Lower lobe of right lung (tissue), 2 donors: ENCODE data around the gene ATP7A. TPM values are rescaled to one million over a fixed set of nuclear protein-coding genes. Genes with fewer than 3 reads are reported as not detected.

Experiments
- ATAC-seq, 2 donors: fragments of 200-7000 bp; cut with Tn5 transposase; one replicate each; pipeline ENCODE4 v1.9.1; 2020 to 2022; ENCODE audit warnings: mild to moderate bottlenecking in 2 of 2, moderate library complexity in 2 of 2
- DNase-seq: peaks from one replicate; pipeline ENCODE4 v3.0.0-alpha.2; 2020
- H3K27ac ChIP-seq: fragments of 200-600 bp; one replicate; pipeline ENCODE4 v1.8.0; 2022
- H3K27me3 ChIP-seq: fragments of 200-600 bp; one replicate; pipeline ENCODE4 v1.8.0; 2022; ENCODE audit warnings: low read depth
- H3K36me3 ChIP-seq: fragments of 200-600 bp; one replicate; pipeline ENCODE4 v1.8.0; 2022; ENCODE audit warnings: mild to moderate bottlenecking
- H3K4me1 ChIP-seq: fragments of 200-600 bp; one replicate; pipeline ENCODE4 v1.8.0; 2022
- H3K4me3 ChIP-seq: fragments of 200-600 bp; one replicate; pipeline ENCODE4 v1.8.0; 2022; ENCODE audit warnings: mild to moderate bottlenecking
- H3K9me3 ChIP-seq: fragments of 200-600 bp; one replicate; pipeline ENCODE4 v1.8.0; 2022
- CTCF ChIP-seq: fragments of 200-600 bp; IDR thresholded peaks from one replicate; pipeline ENCODE4 v1.8.0; 2022; ENCODE audit warnings: antibody characterized with exemption, mild to moderate bottlenecking
- intact Hi-C: fragments of 100-400 bp; cut with DNase I; formaldehyde crosslinking; loops from one replicate; pipeline ENCODE4 v1.11.0; 2022
- total RNA-seq: library from RNA; stranded (reverse); fragmentation: NEBNext Ultra II Directional; extraction: Animal tissue kit (Norgen Biotek cat#: 25700); gene quantifications from one replicate; pipeline ENCODE4 v1.2.1, GENCODE V29; 2021
- donor health status: DM: no; HTN: yes; CAD: no; lungs with severe emphysema.

ATP7A gene
- total RNA-seq, 1 donor from 2014 or later: 17.8 TPM

GRCh38 chrX:77894921-77895886, 15.3 kb upstream of the ATP7A start, which contains the start of gene MAGT1:
TSS of gene MAGT1 (minus strand) at chrX:77895435. CDS start at chrX:77895410, 25 bp downstream.
- no peak for TF ChIP-seq CTCF
- Histone ChIP-seq H3K36me3 (no peaks in the 10 kb centered on the region), H3K27ac (peak within 1 kb of the TSS; percentile 93), H3K27me3 (no peaks in the 10 kb centered on the region), H3K4me1 (no peaks in the 10 kb centered on the region), H3K9me3 (no peaks in the 10 kb centered on the region), H3K4me3 (peak within 1 kb of the TSS; percentile 70)
- peak; percentile 96 to 98 for ATAC-seq
- intact Hi-C loops: no loop called here
- peak; percentile 93 for DNase-seq

GRCh38 chrX:77899081-77899828, 11.2 kb upstream of the ATP7A start, which contains the start of gene COX7B:
TSS of gene COX7B (plus strand) at chrX:77899468. CDS start at chrX:77899554, 86 bp downstream.
- Histone ChIP-seq H3K9me3 (no peaks in the 10 kb centered on the region), H3K36me3 (peaks cover 20% of the 10 kb centered on the region), H3K4me1 (peaks cover 20% of the 10 kb centered on the region), H3K4me3 (peak within 1 kb of the TSS; percentile 65), H3K27ac (peak within 1 kb of the TSS; percentile 81), H3K27me3 (no peaks in the 10 kb centered on the region)
- DNase-seq (peak; percentile 45), ATAC-seq (peak; percentile 86 to 91)
- TF ChIP-seq CTCF: peak; percentile 38
- intact Hi-C loops: no loop called here

- Histone ChIP-seq H3K4me3 (peak overlapping the region; percentile 65), H3K4me1 (peaks cover 20% of the 10 kb centered on the region), H3K36me3 (peaks cover 30% of the 10 kb centered on the region), H3K27me3 (no peaks in the 10 kb centered on the region), H3K27ac (peak overlapping the region; percentile 81), H3K9me3 (no peaks in the 10 kb centered on the region)
- intact Hi-C loops: no loop called here
- no peak for TF ChIP-seq CTCF
- no peak for ATAC-seq
- DNase-seq: no peak
These were observed 9.8 kb upstream of the ATP7A start for GRCh38 chrX:77900688-77901087.

GRCh38 chrX:77901506-77901905, 9.0 kb upstream of the ATP7A start:
- DNase-seq (no peak), ATAC-seq (no peak)
- intact Hi-C loops: no loop called here
- Histone ChIP-seq H3K4me3 (no peak overlapping the region), H3K36me3 (peaks cover 37% of the 10 kb centered on the region), H3K27me3 (no peaks in the 10 kb centered on the region), H3K4me1 (peaks cover 20% of the 10 kb centered on the region), H3K9me3 (no peaks in the 10 kb centered on the region), H3K27ac (no peak overlapping the region)
- no peak for TF ChIP-seq CTCF

DNA sequence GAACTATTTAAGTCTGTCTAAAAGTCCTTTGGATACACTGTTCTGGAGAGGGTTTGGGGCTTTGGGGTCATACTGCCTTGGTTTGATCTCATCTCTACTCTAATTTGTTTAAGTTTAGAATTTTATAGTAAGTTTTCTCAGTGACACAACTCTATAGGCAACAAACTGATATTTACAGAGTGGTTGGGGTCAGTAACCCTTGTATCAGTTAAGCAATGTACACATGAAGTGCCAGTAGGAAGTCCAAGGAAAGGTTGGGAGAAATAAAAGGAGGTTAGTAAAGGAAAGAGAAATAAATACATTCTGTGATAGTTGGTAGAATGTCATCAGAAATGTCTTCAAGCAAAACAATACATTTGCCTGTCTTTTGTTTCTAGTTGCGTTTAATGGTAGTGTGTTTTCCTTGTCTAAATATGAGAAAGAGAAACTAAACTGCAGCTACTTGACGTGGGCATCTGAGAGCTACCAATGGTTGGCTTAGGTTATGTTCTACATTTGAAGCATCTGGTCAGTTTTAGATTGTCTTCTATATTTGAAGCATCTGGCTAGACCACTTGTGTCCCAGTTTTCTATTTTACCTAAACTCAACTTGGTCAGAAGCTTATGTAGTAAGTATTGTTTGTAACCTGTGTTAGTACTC, 6.9 kb downstream of the ATP7A start:
- H3K27ac ChIP-seq: no peak overlapping the region
- intact Hi-C loops: loop anchor here (10.0 kb wide), 1 partner anchor 107 kb away; no protein-coding TSS in a partner anchor

More for the DNA sequence above, 6.9 kb downstream of the ATP7A start:
- no peak for ATAC-seq
- Histone ChIP-seq H3K4me1 (peaks cover 18% of the 10 kb centered on the region), H3K27me3 (no peaks in the 10 kb centered on the region), H3K4me3 (no peak overlapping the region), H3K9me3 (no peaks in the 10 kb centered on the region), H3K36me3 (no peaks in the 10 kb centered on the region)
- TF ChIP-seq CTCF: no peak
- no peak for DNase-seq
